Adrenal gland (tissue), 5 donors: ENCODE results near the gene LY6G6C.

ENCODE experiments used
- POLR2A ChIP-seq, 2 donors: fragments of 450-650 bp; IDR thresholded peaks; one replicate each; pipeline ENCODE4 v1.6.1; 2017; ENCODE audit warnings: antibody characterized with exemption in 2 of 2, mild to moderate bottlenecking in 2 of 2, moderate library complexity in 1 of 2
- TF ChIP-seq, protein P1 (sequence below), 6 experiments: fragments of 450-650 bp in 4 of 6; fragments of 200-600 bp in 2 of 6; sonication (generic) in 1 of 6; IDR thresholded peaks; 1 replicate in 5 of 6; 2 replicates in 1 of 6; pipeline versions ENCODE4 v1.5.1 to v1.8.0; 2016 to 2021; ENCODE audit warnings: antibody characterized with exemption in 6 of 6, mild to moderate bottlenecking in 2 of 6, moderate library complexity in 1 of 6
- donor health status: DM: no; HTN: no; CAD: no.

DNA sequence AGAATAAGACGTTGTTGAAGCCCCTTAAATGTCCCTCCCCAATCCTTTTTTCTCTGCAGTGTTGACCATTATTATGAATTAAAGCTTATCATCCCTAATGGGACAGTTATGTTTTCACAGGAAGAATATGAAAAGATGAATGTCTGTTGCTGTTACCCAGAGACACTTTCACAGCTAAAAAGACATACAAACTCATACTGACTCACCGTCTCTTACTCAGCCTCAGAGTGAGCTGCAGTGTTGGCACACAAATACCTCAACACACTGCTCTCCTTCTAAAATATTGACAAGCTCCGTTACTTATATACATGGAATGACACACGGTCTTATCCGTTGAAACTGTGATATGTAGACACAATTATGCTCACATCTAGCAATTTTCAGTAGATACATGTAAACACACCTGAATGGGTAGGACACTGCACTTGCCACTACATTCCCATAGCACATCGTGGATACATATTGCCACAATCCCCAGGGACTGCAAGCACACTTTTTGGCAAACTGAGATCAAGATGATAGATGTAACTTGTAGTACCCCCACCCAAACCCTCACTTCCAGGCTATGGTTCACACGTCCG lies 31.3 kb upstream of the LY6G6C start:
- TF ChIP-seq, protein P1, sequence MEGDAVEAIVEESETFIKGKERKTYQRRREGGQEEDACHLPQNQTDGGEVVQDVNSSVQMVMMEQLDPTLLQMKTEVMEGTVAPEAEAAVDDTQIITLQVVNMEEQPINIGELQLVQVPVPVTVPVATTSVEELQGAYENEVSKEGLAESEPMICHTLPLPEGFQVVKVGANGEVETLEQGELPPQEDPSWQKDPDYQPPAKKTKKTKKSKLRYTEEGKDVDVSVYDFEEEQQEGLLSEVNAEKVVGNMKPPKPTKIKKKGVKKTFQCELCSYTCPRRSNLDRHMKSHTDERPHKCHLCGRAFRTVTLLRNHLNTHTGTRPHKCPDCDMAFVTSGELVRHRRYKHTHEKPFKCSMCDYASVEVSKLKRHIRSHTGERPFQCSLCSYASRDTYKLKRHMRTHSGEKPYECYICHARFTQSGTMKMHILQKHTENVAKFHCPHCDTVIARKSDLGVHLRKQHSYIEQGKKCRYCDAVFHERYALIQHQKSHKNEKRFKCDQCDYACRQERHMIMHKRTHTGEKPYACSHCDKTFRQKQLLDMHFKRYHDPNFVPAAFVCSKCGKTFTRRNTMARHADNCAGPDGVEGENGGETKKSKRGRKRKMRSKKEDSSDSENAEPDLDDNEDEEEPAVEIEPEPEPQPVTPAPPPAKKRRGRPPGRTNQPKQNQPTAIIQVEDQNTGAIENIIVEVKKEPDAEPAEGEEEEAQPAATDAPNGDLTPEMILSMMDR (IDR thresholded peaks at IDR 0.05): no peak
- TF ChIP-seq POLR2A (IDR thresholded peaks at IDR 0.05): no peak
